TTC549 (cell line): ENCODE data around the gene CENPL.

Experiments
- FAIRE-seq: peaks from 2 replicates; lab custom pipeline; 2012; peaks lifted over from hg19 to GRCh38; lab: Jason Lieb, UNC

The CENPL gene

GRCh38 chr1:173758110-173758509, 66.6 kb downstream of the CENPL start:
- no peak for FAIRE-seq

DNA sequence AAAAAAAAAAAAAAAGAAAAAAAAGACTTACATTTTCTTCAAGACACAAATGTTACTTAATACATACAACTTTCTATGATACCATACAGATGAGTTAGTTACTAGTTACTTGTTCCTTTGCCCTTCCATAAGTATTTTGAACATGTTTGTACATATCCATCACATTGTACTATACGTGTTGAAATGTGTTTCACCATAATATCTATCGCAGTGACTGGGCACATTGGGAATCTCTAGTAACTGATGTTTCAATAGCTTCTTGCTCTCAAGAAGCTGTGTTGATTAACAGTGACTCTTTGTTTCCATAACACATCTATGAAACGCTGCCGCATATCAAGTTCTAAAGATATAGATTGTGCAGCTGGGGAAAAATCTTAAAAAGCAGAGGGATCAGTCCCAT, 67.0 kb downstream of the CENPL start:
- FAIRE-seq, result no peak

DNA sequence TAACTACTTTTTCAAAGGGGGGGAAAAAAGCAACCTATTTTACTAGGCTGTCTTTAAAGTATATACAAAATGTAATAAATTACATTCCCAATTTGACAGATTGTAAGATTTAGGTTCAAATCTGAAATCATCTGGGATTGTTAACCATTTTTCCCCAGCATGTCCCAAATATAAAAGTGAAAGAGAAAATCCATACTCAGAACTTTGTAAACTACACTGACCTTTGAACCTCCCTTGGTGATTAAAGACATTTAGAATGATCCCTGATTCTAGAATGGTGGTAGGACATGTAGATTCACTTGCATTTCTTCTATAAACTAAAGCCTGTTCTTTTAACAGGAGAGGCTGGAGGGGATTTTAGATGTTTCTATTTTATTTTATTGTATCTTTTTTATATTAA, 70.9 kb downstream of the CENPL start:
- no peak for FAIRE-seq
